HepG2 (cell line): Measurements from ENCODE around the gene ZNF138. TPM values are rescaled to one million over a fixed set of nuclear protein-coding genes. Genes with fewer than 3 reads are reported as not detected.

Source experiments
- ARHGAP35 ChIP-seq: sonication (generic); formaldehyde crosslinking; IDR thresholded peaks from 2 replicates; pipeline ENCODE4 v1.9.0; 2022; ENCODE audit warnings: mild to moderate bottlenecking, inconsistent platforms, moderate library complexity, missing genetic modification reagents, borderline replicate concordance
- ARNT2 ChIP-seq: sonication (generic); formaldehyde crosslinking; IDR thresholded peaks from 2 replicates; pipeline ENCODE4 v1.8.0; 2022; ENCODE audit warnings: mild to moderate bottlenecking, low read depth, missing genetic modification reagents, moderate library complexity
- CBX5 ChIP-seq: sonication (generic); formaldehyde crosslinking; IDR thresholded peaks from 2 replicates; pipeline ENCODE4 v1.4.0; 2020; ENCODE audit warnings: missing genetic modification reagents, borderline replicate concordance
- ETV5 ChIP-seq: IDR thresholded peaks from 2 replicates; pipeline ENCODE4 v1.6.1; 2018; ENCODE audit warnings: missing biosample characterization, missing genetic modification reagents, inconsistent platforms, borderline replicate concordance
- KDM4B ChIP-seq: sonication (generic); formaldehyde crosslinking; IDR thresholded peaks from 2 replicates; pipeline ENCODE4 v1.4.0; 2020; ENCODE audit warnings: missing genetic modification reagents
- NR2F6 ChIP-seq, 2 experiments: IDR thresholded peaks; 2 replicates each; pipeline ENCODE4 v1.6.1; 2016; ENCODE audit warnings: antibody characterized with exemption in 1 of 2, mild to moderate bottlenecking in 1 of 2
- NRL ChIP-seq: sonication (generic); formaldehyde crosslinking; IDR thresholded peaks from 2 replicates; pipeline ENCODE4 v1.5.0; 2020; ENCODE audit warnings: missing genetic modification reagents, mild to moderate bottlenecking, moderate library complexity, borderline replicate concordance
- RFXAP ChIP-seq: sonication (generic); formaldehyde crosslinking; IDR thresholded peaks from 2 replicates; pipeline ENCODE4 v1.4.0; 2020; ENCODE audit warnings: missing genetic modification reagents, borderline replicate concordance
- SP1 ChIP-seq, 2 experiments: fragments of 450-650 bp in 1 of 2; sonication (generic) in 1 of 2; formaldehyde crosslinking in 1 of 2; IDR thresholded peaks; 2 replicates each; pipeline versions ENCODE4 v1.4.0 to v1.6.1; 2016 to 2020; ENCODE audit warnings: missing genetic modification reagents in 1 of 2
- STAT6 ChIP-seq: sonication (generic); formaldehyde crosslinking; IDR thresholded peaks from 2 replicates; pipeline ENCODE4 v1.4.0; 2020; ENCODE audit warnings: missing genetic modification reagents, mild to moderate bottlenecking, borderline replicate concordance
- TFAP4 ChIP-seq: sonication (generic); IDR thresholded peaks from 2 replicates; pipeline ENCODE4 v1.6.1; 2016; ENCODE audit warnings: low read depth, borderline replicate concordance
- U2AF2 ChIP-seq: fragments of 200-400 bp; formaldehyde crosslinking; IDR thresholded peaks from 2 replicates; pipeline ENCODE4 v1.6.1; 2017; ENCODE audit warnings: low read depth, mild to moderate bottlenecking, low read length
- ZBTB37 ChIP-seq: sonication (generic); formaldehyde crosslinking; IDR thresholded peaks from 2 replicates; pipeline ENCODE4 v1.4.0; 2020; ENCODE audit warnings: mild to moderate bottlenecking, missing genetic modification reagents
- ZFP37 ChIP-seq: sonication (generic); formaldehyde crosslinking; IDR thresholded peaks from 2 replicates; pipeline ENCODE4 v1.4.0; 2020; ENCODE audit warnings: missing genetic modification reagents, borderline replicate concordance
- ZIK1 ChIP-seq: sonication (generic); formaldehyde crosslinking; IDR thresholded peaks from 2 replicates; pipeline ENCODE4 v1.5.0; 2020; ENCODE audit warnings: mild to moderate bottlenecking, low read depth, missing genetic modification reagents, borderline replicate concordance
- ZNF24 ChIP-seq: fragments of 450-650 bp; IDR thresholded peaks from 2 replicates; pipeline ENCODE4 v1.6.1; 2017; ENCODE audit warnings: antibody characterized with exemption, mild to moderate bottlenecking
- ZNF260 ChIP-seq: sonication (generic); formaldehyde crosslinking; IDR thresholded peaks from 2 replicates; pipeline ENCODE4 v1.4.0; 2020; ENCODE audit warnings: missing genetic modification reagents, low read depth, mild to moderate bottlenecking, borderline replicate concordance
- ZNF354B ChIP-seq: sonication (generic); formaldehyde crosslinking; IDR thresholded peaks from 2 replicates; pipeline ENCODE4 v1.8.0; 2022; ENCODE audit warnings: mild to moderate bottlenecking, missing genetic modification reagents
- ZNF382 ChIP-seq: sonication (generic); formaldehyde crosslinking; IDR thresholded peaks from 2 replicates; pipeline ENCODE4 v1.5.0; 2020; ENCODE audit warnings: missing genetic modification reagents, mild to moderate bottlenecking, borderline replicate concordance
- ZNF598 ChIP-seq: sonication (generic); formaldehyde crosslinking; IDR thresholded peaks from 2 replicates; pipeline ENCODE4 v1.5.1; 2020; ENCODE audit warnings: mild to moderate bottlenecking, missing genetic modification reagents, borderline replicate concordance
- ZNF704 ChIP-seq: sonication (generic); formaldehyde crosslinking; IDR thresholded peaks from 2 replicates; pipeline ENCODE4 v1.8.1; 2023; ENCODE audit warnings: mild to moderate bottlenecking, inconsistent platforms, moderate library complexity, missing genetic modification reagents, borderline replicate concordance
- ZSCAN9 ChIP-seq: IDR thresholded peaks from 2 replicates; pipeline ENCODE4 v1.6.1; 2016; ENCODE audit warnings: borderline replicate concordance
- polyA plus RNA-seq, 8 experiments: library from polyadenylated mRNA; depleted of rRNA in 3 of 8; stranded (reverse) in 7 of 8; unstranded in 1 of 8; fragments of >200 nt; fragmentation: Illumina TruSeq in 4 of 8; extraction: Trizol in 4 of 8; gene quantifications; 2 replicates each; pipeline versions ENCODE4 v1.2.1 to v1.2.3, GENCODE V29; 2011 to 2016; ENCODE audit warnings: low read depth in 4 of 8, missing spikeins in 1 of 8, mixed read lengths in 1 of 8; ENCODE audit not compliant: insufficient read depth in 1 of 8
- total RNA-seq, 5 experiments: library from RNA; depleted of rRNA; stranded (reverse); fragments of >200 nt; fragmentation: Illumina TruSeq; extraction: Trizol; gene quantifications; 2 replicates each; pipeline ENCODE4 v1.2.3, GENCODE V29; 2016; ENCODE audit warnings: low read depth in 1 of 5

ZNF138 gene
- total and polyA plus RNA-seq, 2 of the 13 experiments (the other 11 are each of a cell fraction or from before 2014, with no cell fraction given): 2.7 to 5.8 TPM

GRCh38 chr7:64794171-64794844 is at the start of gene ZNF138 (continued):
- TF ChIP-seq TFAP4 (peak; percentile 47; the same call in 1 of the 2 replicates), ZFP37 (CRISPR knock-in tag) (no peak), ZIK1 (CRISPR knock-in tag) (no peak), ZSCAN9 (CRISPR knock-in tag) (no peak), U2AF2 (no peak), ZNF24 (no peak), SP1 (IDR thresholded peaks at IDR 0.05) (no peak), SP1 (CRISPR knock-in tag; IDR thresholded peaks at IDR 0.05) (no peak), NRL (CRISPR knock-in tag) (peak; percentile 62; the same call in 1 of the 2 replicates), ARHGAP35 (CRISPR knock-in tag) (no peak), ZNF354B (CRISPR knock-in tag) (no peak), STAT6 (CRISPR knock-in tag) (no peak), ETV5 (peak; percentile 32; the same call in 1 of the 2 replicates), ZNF260 (CRISPR knock-in tag) (no peak), ZNF598 (CRISPR knock-in tag) (peak; percentile 79; the same call in 1 of the 2 replicates), RFXAP (CRISPR knock-in tag) (peak; percentile 79; the same call in 1 of the 2 replicates), CBX5 (0 out of 2 replicates have a peak, but pooled peaks have one; percentile 62), NR2F6 (IDR thresholded peaks at IDR 0.05) (no peak), NR2F6 (CRISPR knock-in tag; IDR thresholded peaks at IDR 0.05) (no peak), KDM4B (CRISPR knock-in tag) (no peak), ZBTB37 (CRISPR knock-in tag) (no peak), ARNT2 (0 out of 2 replicates have a peak, but pooled peaks have one; percentile 41), ZNF704 (CRISPR knock-in tag) (no peak), ZNF382 (CRISPR knock-in tag) (no peak)
